GM23338 (cell line): ENCODE measurements around the gene CHRNA4. TPM values are rescaled to one million over a fixed set of nuclear protein-coding genes. Genes with fewer than 3 reads are reported as not detected.

ENCODE experiments used
- ATAC-seq: fragments of 200-7000 bp; cut with Tn5 transposase; 3 replicates; pipeline ENCODE4 v1.9.1; 2020
- DNase-seq: peaks from one replicate; pipeline ENCODE4 v3.0.0-alpha.2; 2015; ENCODE audit warnings: low spot score
- H2AFZ ChIP-seq: fragments of 200-600 bp; sonication (generic); 2 replicates; pipeline ENCODE4 v1.8.0; 2016; ENCODE audit warnings: antibody characterized with exemption, mild to moderate bottlenecking, moderate library complexity
- H3F3A ChIP-seq: fragments of 200-600 bp; sonication (generic); replicated peaks from 2 replicates; pipeline ENCODE4 v1.8.0; 2017; ENCODE audit warnings: antibody characterized with exemption, mixed run types, low read depth
- H3K27ac ChIP-seq: fragments of 200-600 bp; sonication (generic); 2 replicates; pipeline ENCODE4 v1.6.1; 2016; ENCODE audit warnings: low read depth
- H3K27me3 ChIP-seq: fragments of 200-600 bp; sonication (generic); 2 replicates; pipeline ENCODE4 v1.8.0; 2016; ENCODE audit warnings: mild to moderate bottlenecking, mixed run types, moderate library complexity; ENCODE audit not compliant: insufficient read depth
- H3K36me3 ChIP-seq: fragments of 200-600 bp; sonication (generic); 2 replicates; pipeline ENCODE4 v1.8.0; 2016; ENCODE audit warnings: mild to moderate bottlenecking; ENCODE audit not compliant: insufficient read depth
- H3K4me1 ChIP-seq: fragments of 200-600 bp; sonication (generic); 2 replicates; pipeline ENCODE4 v1.8.0; 2016; ENCODE audit warnings: mild to moderate bottlenecking, moderate library complexity; ENCODE audit not compliant: insufficient read depth
- H3K4me2 ChIP-seq: fragments of 200-600 bp; sonication (generic); 2 replicates; pipeline ENCODE4 v1.7.1; 2017; ENCODE audit warnings: mixed run types
- H3K4me3 ChIP-seq: fragments of 200-600 bp; sonication (generic); 2 replicates; pipeline ENCODE4 v1.6.1; 2016; ENCODE audit warnings: mixed run types
- H3K79me2 ChIP-seq: fragments of 200-600 bp; sonication (generic); replicated peaks from 2 replicates; pipeline ENCODE4 v1.8.0; 2017; ENCODE audit warnings: mild to moderate bottlenecking; ENCODE audit not compliant: insufficient read depth
- H3K9me2 ChIP-seq: fragments of 200-600 bp; sonication (generic); 2 replicates; pipeline ENCODE4 v1.8.0; 2017; ENCODE audit not compliant: insufficient read depth
- H4K20me1 ChIP-seq: fragments of 200-600 bp; sonication (generic); replicated peaks from 2 replicates; pipeline ENCODE4 v1.8.0; 2017; ENCODE audit warnings: mild to moderate bottlenecking; ENCODE audit not compliant: insufficient read depth
- H3K27ac Mint-ChIP-seq: 2 replicates; pipeline ENCODE4 v1.8.0; 2020; ENCODE audit warnings: inconsistent platforms, mild to moderate bottlenecking, moderate library complexity, mixed read lengths
- H3K27me3 Mint-ChIP-seq: 3 replicates; pipeline ENCODE4 v1.8.0; 2022; ENCODE audit warnings: low read depth, mild to moderate bottlenecking, moderate library complexity, mixed read lengths, inconsistent platforms; ENCODE audit not compliant: insufficient read depth, poor library complexity
- H3K36me3 Mint-ChIP-seq: 3 replicates; pipeline ENCODE4 v1.8.0; 2021; ENCODE audit warnings: low read depth, mild to moderate bottlenecking, inconsistent platforms, moderate library complexity, mixed read lengths
- H3K4me1 Mint-ChIP-seq: 3 replicates; pipeline ENCODE4 v1.8.0; 2020; ENCODE audit warnings: mild to moderate bottlenecking, inconsistent platforms, mixed read lengths
- H3K4me3 Mint-ChIP-seq: 3 replicates; pipeline ENCODE4 v1.8.0; 2021; ENCODE audit warnings: moderate library complexity, mild to moderate bottlenecking, inconsistent platforms, mixed read lengths
- H3K9me3 Mint-ChIP-seq: 3 replicates; pipeline ENCODE4 v1.8.0; 2020; ENCODE audit warnings: moderate library complexity, mild to moderate bottlenecking, inconsistent platforms, mixed read lengths
- CREB1 ChIP-seq: fragments of 250-450 bp; sonication (Bioruptor Pico); IDR thresholded peaks from 2 replicates; pipeline ENCODE4 v1.5.0; 2020; ENCODE audit warnings: low read depth, mild to moderate bottlenecking, moderate library complexity
- CTCF ChIP-seq, 2 experiments: fragments of 200-600 bp in 1 of 2; sonication (generic) in 1 of 2; conservative IDR thresholded peaks; 2 replicates each; pipeline versions ENCODE4 v1.5.1 to v1.6.1; 2016 to 2017; ENCODE audit warnings: antibody characterized with exemption in 2 of 2, low read depth in 2 of 2, mild to moderate bottlenecking in 2 of 2, moderate library complexity in 1 of 2
- ETS1 ChIP-seq: IDR thresholded peaks from 2 replicates; pipeline ENCODE4 v1.6.1; 2016; ENCODE audit warnings: antibody characterized with exemption
- EZH2phosphoT487 ChIP-seq: fragments of 200-600 bp; sonication (generic); IDR thresholded peaks from one replicate; pipeline ENCODE4 v1.8.1; 2018; ENCODE audit warnings: antibody characterized with exemption; ENCODE audit not compliant: unreplicated experiment
- JUNB ChIP-seq: IDR thresholded peaks from one replicate; pipeline ENCODE4 v1.6.1; 2016; ENCODE audit warnings: antibody characterized with exemption; ENCODE audit not compliant: unreplicated experiment
- REST ChIP-seq: IDR thresholded peaks from one replicate; pipeline ENCODE4 v1.6.1; 2018; ENCODE audit warnings: antibody characterized with exemption; ENCODE audit not compliant: unreplicated experiment
- STAT1 ChIP-seq: IDR thresholded peaks from one replicate; pipeline ENCODE4 v1.6.1; 2016; ENCODE audit warnings: antibody characterized with exemption; ENCODE audit not compliant: unreplicated experiment
- ZNF114 ChIP-seq: fragments of 250-450 bp; sonication (Bioruptor Pico); IDR thresholded peaks from 2 replicates; pipeline ENCODE4 v1.5.0; 2020; ENCODE audit warnings: mild to moderate bottlenecking, moderate library complexity
- ZNF331 ChIP-seq: fragments of 250-450 bp; sonication (Bioruptor Pico); IDR thresholded peaks from 2 replicates; pipeline ENCODE4 v1.5.0; 2020; ENCODE audit warnings: low read depth, mild to moderate bottlenecking, moderate library complexity
- ZNF462 ChIP-seq: fragments of 250-450 bp; sonication (Bioruptor Pico); IDR thresholded peaks from 2 replicates; pipeline ENCODE4 v1.5.0; 2020; ENCODE audit warnings: mild to moderate bottlenecking, moderate library complexity
- polyA plus RNA-seq: library from polyadenylated mRNA; unstranded; fragments of >200 nt; fragmentation: Nextera tagmentation; extraction: Ambion mirVana; gene quantifications from 2 replicates; pipeline ENCODE4 v1.2.1, GENCODE V29; 2016
- total RNA-seq: library from RNA; depleted of rRNA; stranded (reverse); fragments of >200 nt; shearing (Covaris generic); gene quantifications from 2 replicates; pipeline ENCODE4 v1.2.3, GENCODE V29; 2014

CHRNA4 gene
- total and polyA plus RNA-seq, 2 experiments from 2014 or later = 2.7 to 3.9 TPM

GRCh38 chr20:63402860-63403220, 41.7 kb upstream of the CHRNA4 start:
- TF ChIP-seq REST (no peak), STAT1 (no peak), EZH2phosphoT487 (no peak), ZNF462 (no peak), ETS1 (no peak), CREB1 (no peak), ZNF331 (CRISPR knock-in tag) (no peak), JUNB (no peak), ZNF114 (no peak), CTCF (conservative IDR thresholded peaks at IDR 0.05; ENCODE audit: low read depth in 2 of 2) (no peak)
- ATAC-seq = no peak

More at GRCh38 chr20:63402860-63403220, 41.7 kb upstream of the CHRNA4 start:
- H3K4me1 ChIP-seq = no peaks in the 10 kb centered on the region; the same call in 1 of the 2 replicates
- Mint-ChIP-seq H3K36me3 (no peaks in the 10 kb centered on the region), H3K27me3 (peaks cover 27% of the 10 kb centered on the region), H3K27ac (no peak overlapping the region), H3K4me1 (peaks cover 13% of the 10 kb centered on the region), H3K4me3 (no peak overlapping the region), H3K9me3 (no peaks in the 10 kb centered on the region)
- H2AFZ ChIP-seq = no peak overlapping the region
- H3F3A ChIP-seq = no peaks in the 10 kb centered on the region
- no peak overlapping the region for H3K4me3 ChIP-seq
- no peak for DNase-seq
- H3K79me2 ChIP-seq = no peaks in the 10 kb centered on the region
- no peaks in the 10 kb centered on the region for H3K9me2 ChIP-seq
- no peak overlapping the region for H3K4me2 ChIP-seq
- H3K27me3 ChIP-seq = no peaks in the 10 kb centered on the region
- no peaks in the 10 kb centered on the region for H4K20me1 ChIP-seq
- H3K36me3 ChIP-seq = no peaks in the 10 kb centered on the region
- H3K27ac ChIP-seq = no peak overlapping the region
